Stimulated activated CD8-positive, alpha-beta memory T cell treated with anti-CD3 and anti-CD28 coated beads, Interleukin-4, amount 100 ng/mL, for 24 hours (primary cell): ENCODE results near the gene STAC.
"Not testable (repeated sequence)": the region's sequence is repeated elsewhere in the genome, so short reads cannot be mapped to it uniquely, and the experiment has no call there.

Source experiments
- DNase-seq: peaks from one replicate; pipeline ENCODE4 v3.0.0-alpha.2; 2020; ENCODE audit warnings: low read depth

The STAC gene

DNA sequence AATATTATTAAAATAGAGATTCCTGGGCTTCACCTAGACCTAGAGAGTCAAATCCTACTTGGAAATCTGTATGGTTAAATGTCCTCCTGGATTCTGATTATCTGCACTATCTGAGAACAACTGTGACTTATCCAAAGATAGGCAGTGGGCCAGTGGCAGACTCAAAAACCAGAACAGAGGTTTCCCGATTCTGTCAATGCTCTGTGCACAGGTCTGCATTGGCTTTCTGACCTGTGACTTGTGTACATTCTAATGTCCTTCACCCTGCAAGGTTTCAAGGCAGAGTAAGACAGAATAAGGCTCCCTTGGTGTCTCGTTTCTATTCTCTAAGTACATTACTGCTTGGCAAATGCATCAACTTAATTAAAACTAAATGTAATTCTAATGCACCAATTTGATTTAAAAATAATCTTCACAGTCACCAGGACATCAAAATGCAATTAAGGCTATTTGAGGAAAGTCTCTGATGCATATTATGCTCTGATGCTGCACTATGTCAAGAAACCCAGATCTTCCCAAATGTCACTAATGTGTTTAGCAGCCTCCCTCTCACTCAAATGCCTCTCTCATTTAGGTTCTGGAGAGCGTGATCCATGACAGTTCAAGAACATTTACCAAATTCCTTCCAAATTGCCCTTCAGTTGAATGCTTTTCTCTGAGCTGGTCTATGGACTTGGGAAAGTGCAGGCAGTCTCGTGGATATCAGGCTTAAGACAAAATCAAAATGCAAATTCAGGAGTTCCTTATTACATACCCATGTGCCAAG is 140.1 kb downstream of the STAC start:
- DNase-seq = no peak

GRCh38 chr3:36521007-36521379 is 140.7 kb downstream of the STAC start:
- no peak for DNase-seq

GRCh38 chr3:36524560-36524959 is 144.3 kb downstream of the STAC start:
- no peak for DNase-seq

DNA sequence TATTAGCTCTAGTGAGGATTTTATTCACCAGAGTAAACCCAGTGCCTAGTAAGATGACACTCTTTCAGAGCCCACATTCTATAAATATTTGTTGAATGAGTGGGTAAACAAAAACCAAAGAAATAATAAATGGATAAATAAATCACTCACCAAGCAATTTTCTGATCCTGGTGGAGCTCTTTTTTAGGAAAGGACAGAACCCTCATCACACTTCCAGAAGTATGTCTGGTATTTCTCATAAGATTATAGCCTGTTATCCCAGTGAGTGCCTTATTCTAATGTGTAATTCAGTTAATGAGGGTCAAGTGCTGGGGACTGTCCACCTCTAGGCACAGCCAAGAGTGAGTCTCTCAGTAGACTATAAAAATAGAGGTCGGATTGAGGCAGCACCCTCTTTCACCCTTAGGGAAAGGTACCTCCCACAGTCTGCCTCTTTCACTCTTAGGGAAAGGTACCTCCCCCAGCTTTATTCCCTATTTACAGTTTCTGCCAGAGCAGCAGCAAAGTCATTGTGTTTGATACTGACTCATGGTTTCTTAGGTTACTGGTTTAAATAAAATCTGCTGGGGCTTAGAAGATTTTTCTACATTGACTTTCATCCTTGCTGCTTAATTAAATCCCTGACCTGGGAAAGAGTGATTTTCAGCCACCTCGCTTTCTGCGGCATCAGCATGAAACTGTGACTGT is 145.0 kb downstream of the STAC start:
- no peak for DNase-seq

- no peak for DNase-seq
These were observed 157.9 kb downstream of the STAC start for GRCh38 chr3:36538136-36538749.

- DNase-seq = no peak
These were observed 160.7 kb downstream of the STAC start for GRCh38 chr3:36540888-36541518.

DNA sequence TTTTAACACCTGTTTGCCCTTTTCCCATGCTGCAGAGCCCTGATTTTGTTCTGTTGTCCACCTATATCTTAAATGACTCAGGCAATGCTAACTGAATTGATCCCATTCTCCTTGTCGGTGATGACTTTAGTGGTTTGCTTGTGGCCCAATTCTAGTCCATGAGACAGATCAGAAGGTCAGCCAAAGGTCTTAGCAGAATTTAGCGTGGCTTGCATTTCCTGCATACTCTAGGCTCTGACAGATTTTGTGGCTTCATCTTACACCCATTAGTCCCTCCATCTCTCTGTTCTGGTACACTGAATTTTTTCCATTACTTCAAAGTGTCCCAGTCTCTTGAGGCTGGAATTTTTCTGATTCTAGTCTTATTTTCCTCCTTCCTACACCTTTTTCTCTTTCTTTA is 161.9 kb downstream of the STAC start:
- no peak for DNase-seq

GRCh38 chr3:36543276-36543997 is 163.1 kb downstream of the STAC start:
- no peak for DNase-seq

DNA sequence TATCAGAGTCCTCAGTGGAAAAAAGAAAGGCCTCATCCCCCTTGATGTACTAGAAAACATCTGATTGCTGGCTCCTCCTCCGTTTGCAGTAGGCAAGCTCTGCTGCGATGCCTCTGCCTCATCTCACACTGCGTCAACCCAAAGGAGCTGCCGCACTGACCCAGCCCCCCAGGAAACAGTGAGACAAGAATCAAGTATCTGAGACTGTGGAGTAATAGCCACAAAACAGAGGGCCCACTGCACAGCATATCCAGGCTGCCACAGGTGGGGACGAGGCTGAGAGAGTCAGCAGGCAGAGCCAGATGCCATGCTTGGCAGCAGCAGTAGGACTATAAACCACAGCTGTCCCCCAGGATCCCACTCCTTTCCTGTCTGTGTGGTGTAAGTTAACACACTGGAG is 165.9 kb downstream of the STAC start:
- no peak for DNase-seq

DNA sequence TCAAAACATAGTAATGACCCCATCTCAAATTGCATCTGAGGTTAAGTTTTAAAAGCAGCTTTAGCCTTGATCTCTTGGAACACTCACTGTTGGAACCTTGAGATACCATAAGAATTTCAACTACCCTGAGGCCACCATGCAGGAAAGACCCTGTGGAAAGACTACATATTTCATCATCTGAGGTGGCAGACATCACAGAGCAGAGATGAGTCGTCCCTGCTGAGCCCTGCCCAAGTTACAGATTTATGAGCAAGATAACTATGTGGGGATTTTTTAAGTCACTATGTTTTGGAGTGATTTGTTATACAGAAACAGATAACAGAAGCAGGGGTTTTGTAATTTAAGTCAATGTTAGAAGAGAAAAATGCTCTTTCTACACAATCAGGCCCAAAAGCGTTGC is 168.4 kb downstream of the STAC start:
- no peak for DNase-seq

DNA sequence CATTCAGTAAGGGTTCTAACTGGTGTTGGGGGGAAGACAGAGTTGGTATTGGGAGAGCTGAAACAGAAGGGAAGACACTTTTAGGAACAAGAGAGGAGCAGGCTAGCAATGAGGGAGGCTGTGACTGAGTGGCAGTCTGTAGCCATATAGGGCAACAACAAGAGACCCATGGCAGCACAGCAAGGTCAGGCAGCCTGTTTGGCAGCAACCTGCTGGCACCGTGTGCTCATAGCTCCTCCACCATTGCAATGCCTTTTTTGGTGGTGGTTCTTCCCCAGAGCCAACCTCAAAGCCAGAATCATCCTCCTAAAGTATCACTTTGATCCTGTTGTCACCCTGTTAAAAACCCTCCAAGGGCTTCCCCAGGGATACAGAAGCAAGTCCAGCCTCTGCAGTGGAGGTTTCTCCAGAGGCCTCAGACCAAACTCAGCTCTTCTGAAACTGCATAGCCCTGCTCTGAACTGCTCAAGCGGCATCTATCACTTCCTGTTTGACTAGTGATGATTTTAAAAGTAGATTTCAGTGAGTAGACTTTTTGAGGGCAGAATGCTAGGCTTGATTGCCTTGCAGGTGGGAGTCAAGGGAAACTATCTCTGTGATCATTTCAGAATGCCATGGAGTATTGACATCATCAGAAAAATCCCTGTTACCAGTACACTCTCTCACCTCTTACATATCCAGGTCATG is 176.9 kb downstream of the STAC start:
- no peak for DNase-seq

- DNase-seq = no peak
These were observed 177.6 kb downstream of the STAC start for GRCh38 chr3:36557708-36558421.

DNA sequence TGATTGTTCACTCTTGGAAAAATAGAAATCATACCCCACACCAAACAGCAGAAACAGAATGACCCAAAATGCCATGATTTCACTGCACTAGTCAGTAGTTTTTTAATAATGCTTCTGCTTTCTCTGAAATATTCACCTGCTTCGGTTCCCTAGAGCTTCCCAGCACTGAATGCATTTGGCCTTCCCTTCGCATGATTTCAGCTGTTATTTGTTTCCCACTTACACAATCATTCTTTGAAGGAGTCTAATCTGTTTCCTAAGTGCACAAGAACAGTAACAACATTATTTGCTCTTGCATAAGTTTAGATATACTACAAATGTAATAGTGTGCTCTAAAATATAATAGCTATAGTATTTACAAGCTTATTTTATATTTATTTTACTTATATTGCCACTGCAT is 178.7 kb downstream of the STAC start:
- no peak for DNase-seq

DNA sequence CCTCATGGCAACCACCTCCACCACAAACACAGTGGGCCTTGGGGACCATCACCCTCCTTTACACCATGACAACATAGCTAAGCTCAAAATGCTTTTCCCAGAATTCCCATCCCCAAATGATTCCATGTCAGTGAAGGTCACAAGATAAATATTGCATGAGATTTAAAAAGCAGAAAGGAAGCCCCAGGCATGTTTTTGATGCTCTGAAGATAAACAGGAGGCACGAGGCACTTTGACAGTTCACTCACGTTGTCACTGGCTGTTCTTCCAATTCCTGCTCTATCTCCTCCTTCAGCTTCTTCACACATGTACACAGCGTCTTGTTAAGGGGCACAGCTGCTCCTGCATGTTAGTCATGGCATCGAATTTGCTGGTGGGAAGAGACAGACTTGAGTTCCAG is 180.4 kb downstream of the STAC start:
- no peak for DNase-seq

GRCh38 chr3:36561601-36562000 is 181.3 kb downstream of the STAC start:
- no peak for DNase-seq

DNA sequence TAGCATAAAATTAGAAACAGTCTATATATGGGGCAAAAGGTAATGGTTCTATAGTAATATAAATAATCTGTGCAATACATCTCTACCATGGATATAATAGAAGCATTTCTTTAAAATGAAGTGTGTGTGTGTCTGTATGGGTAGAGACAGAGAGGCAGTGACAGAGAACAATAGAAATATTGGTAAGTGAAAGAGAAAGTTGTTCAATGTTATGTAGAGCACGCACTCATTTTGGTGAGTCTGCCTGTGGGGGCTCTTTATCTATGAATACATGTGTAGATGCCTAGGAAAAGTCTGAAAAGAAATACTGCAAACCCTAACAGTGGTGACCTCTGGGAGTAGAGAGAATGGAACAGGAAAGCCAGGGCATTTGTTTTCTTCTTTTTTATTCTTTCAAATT is 182.6 kb downstream of the STAC start:
- no peak for DNase-seq

DNA sequence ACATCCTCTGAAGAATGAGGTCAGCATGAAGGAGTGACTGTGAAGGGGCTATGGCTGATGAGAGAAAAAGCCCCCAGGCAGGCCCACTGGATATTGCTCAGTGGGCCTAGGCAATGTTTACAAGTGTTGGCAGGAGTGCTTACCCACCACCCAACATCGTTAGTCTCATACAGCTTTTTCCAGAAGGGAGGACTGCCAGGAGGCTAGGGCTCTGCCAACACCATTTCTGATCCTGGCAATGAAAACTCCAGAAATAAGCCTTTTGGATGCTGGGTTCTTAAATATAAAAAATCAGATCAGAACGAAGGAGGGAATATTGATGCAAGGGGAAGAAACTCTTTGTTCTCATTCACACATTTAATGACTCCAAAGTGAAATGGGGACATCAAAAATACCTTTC is 194.9 kb downstream of the STAC start:
- DNase-seq = no peak

DNA sequence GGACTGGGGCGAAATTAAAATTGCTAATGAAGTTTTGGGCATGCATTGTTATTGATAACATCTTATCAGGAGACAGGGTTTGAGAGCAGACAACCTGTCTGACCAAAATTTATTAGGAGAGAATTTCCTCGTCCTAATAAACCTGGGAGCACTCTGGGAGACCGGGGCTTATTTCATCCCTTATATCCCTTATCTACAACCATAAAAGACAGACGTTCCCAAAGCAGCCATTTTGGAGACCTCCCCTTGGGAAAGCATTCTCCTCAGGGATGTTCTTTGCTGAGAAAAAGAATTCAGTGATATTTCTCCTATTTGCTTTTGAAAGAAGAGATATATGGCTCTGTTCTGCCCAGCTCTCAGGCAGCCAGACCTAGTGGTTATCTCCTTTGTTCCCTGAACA is 198.1 kb downstream of the STAC start:
- DNase-seq = not testable (repeated sequence)

DNA sequence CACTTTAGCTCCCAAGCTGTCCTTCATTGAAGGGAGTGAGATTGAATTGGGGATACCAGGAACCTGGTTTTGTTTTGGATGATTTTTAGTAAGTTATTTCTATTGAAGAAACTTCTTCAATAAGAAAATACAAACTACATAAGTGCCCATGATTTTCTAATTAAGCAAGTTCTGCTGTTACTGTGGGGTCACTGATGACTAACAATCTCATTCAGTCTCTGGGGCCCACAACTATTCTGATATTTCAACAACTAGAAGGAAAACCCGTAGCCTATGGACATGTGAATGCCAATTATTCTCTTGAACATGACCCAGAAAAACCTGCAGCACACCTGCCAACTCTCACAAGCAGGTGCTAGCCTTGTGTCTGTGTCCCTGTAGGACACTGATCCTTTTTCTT is 199.4 kb downstream of the STAC start:
- no peak for DNase-seq

GRCh38 chr3:36580716-36581115 is 200.4 kb downstream of the STAC start:
- no peak for DNase-seq

GRCh38 chr3:36591959-36592358 is 211.7 kb downstream of the STAC start:
- no peak for DNase-seq
